AG10803 (cell line): ENCODE measurements around the gene DNAJC1.
A peak's percentile ranks its signal among the peaks of the same experiment; 100 is the strongest.
"Not testable (repeated sequence)": the region's sequence is repeated elsewhere in the genome, so short reads cannot be mapped to it uniquely, and the experiment has no call there.

ENCODE experiments used
- DNase-seq: peaks from one replicate; pipeline ENCODE4 v3.0.0; 2010; ENCODE audit warnings: low read depth
- H3K4me3 ChIP-seq: 2 replicates; pipeline ENCODE4 v1.5.1; 2011; ENCODE audit warnings: mild to moderate bottlenecking, low read length, control low read depth
- CTCF ChIP-seq: conservative IDR thresholded peaks from 2 replicates; pipeline ENCODE4 v1.5.1; 2011; ENCODE audit warnings: mild to moderate bottlenecking, low read length, control low read depth, inconsistent platforms

DNAJC1 gene

GRCh38 chr10:22030421-22030820 is 26.9 kb upstream of the DNAJC1 start:
- no peak for DNase-seq
- no peak overlapping the region for H3K4me3 ChIP-seq
- TF ChIP-seq CTCF, result no peak

DNA sequence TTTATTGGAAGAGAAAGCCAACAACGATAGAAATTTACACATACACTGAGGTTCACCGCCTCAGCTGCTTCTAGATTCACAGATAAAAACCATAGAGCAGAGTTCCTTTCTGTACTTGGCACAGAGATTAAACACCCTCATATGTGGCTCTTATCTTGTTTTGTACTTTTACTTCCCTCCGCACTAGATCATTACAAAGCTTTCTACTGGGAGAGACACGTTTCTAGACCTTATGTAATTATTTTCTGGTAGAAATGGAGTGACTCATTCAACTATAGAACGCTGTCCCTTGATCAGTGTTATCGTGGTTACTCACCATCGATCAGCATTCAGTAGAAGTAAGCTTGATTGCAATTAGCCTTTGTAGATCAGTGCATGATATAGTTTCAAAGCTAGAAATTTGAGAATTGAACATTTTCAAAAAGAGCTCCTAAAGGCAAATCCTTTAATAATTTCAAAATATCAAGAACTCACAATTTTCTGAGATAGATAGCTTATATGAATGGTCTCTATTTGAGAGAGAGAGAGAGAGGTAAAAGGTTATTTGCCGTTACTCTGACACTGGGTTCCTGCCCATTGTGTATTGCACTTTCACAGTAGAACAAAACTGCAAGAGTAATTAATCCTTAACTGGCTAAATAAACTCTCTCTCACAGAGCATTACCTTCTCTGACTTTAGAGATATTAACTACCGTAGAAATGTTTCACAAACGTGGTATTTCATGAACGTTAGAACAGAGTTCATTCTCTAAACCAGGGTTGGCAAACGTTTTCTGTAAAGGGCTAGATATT is 26.1 kb upstream of the DNAJC1 start:
- H3K4me3 ChIP-seq, result no peak overlapping the region
- no peak for DNase-seq
- TF ChIP-seq CTCF, result no peak

DNA sequence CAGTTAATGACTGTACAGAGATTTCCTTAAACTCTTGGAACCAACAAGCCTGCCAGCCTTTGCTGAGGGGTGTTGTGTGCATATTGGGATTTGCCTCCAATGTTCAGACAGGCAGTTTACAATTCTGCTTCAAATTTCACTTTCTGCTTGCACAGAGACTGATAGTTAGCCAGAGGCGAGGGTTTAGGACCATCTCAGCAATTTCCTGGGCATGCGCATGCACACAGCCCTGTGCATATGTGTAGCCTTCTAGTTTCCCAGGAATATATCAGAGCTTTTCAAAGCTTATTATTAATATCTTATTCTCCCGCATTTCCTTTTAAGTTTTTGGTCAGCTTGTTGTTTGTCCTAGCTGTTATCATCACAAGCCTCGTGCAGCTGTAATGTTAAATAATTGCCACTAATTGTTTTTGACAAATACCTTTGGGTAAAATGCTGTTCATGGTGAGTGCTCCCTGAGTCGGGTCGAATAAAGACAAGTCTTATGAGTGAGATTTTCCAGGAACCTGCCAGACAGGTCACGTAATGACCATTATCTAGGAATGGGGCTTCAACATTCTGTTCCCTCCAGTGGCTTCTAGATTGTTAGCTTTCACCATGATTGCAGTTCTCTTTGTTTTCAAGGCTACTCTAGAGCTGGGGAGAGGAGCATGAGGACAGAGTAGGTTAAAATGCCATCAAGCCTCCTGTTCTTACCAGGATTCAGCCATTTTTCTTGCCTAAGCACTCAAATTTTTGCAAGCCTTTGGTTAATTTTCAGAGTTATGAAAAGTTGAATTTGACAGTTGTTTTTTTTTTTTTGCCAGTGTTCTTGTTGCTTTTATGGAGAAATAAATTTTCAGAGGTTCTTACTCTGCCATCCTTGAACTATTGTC is 24.1 kb upstream of the DNAJC1 start:
- DNase-seq, result no peak
- no peak overlapping the region for H3K4me3 ChIP-seq
- no peak for TF ChIP-seq CTCF

DNA sequence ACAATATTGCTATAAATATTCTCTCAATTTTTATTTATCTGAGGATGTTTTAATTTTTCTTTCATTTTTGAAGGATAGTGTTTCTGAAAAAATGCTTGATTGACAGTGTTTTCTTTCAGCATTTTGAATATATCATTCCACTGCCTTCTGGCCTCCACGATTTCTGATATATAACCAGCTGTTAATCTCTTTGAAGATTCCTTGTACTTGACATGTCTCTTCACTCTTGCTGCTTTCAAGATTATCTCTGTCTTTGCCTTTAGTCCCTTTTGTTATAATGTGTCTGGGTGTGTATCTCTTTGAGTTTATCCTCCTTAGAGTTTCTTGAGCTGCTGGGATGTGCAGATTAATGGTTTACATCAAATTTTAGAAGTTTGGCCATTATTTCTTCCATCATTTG is 22.8 kb upstream of the DNAJC1 start:
- H3K4me3 ChIP-seq, result no peak overlapping the region
- DNase-seq, result no peak
- no peak for TF ChIP-seq CTCF

DNA sequence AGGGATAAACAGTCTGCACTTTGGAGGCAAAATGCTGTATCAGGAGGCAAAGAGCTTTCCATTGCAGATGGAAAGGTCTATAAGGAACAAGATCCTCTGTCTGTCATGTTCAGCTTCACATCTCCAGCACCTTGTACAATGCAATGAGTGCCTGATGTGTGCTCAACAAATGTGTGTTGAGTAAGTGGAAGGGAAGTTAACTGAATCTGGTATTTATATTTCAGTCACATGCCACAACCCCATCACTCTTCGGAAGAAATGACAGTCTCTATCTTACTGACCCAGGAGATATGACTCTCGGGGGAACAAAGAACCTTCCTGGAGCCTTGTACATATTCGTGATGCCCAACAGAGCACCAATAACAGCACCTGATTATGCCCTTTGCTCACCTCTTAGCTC is 20.0 kb upstream of the DNAJC1 start:
- no peak overlapping the region for H3K4me3 ChIP-seq
- no peak for TF ChIP-seq CTCF
- DNase-seq, result no peak

DNA sequence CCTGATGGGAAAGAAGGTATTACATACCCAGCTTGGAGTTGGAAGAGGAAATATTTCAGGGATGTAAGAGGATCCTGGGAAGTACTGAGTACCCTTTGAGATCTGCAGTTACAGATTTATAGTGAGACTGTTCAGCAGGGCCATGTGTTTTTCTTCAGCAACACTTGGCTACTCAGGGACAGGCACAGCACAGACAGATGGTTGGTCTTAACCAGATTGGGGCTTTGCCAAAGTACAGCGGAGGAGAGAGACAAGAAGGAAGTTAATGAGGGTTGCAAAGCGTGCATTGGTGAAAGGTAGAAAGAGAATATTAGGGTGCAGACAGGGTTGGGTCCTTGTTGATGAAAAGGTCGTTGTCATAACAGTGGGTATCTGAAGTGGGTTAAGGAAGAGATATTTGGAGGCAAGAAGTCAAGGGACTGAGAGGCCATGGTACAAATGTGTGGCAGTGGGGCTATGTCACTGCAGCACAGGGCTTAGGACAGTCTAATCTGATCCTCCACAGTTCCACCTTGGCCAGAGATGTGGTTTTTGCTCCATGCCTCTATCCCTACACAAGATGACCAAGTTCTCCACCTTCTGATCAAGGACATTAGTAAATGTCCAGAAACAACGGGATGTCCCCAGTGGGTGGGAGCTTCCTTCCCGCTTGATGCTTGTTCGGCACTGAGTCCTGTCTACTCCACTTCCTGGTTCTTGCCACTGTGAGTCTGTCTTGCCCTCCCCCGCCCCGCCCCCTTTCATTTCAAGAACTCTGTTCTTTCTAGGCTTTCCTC is 18.9 kb upstream of the DNAJC1 start:
- TF ChIP-seq CTCF, result no peak
- DNase-seq, result peak; percentile 13
- H3K4me3 ChIP-seq, result no peak overlapping the region

DNA sequence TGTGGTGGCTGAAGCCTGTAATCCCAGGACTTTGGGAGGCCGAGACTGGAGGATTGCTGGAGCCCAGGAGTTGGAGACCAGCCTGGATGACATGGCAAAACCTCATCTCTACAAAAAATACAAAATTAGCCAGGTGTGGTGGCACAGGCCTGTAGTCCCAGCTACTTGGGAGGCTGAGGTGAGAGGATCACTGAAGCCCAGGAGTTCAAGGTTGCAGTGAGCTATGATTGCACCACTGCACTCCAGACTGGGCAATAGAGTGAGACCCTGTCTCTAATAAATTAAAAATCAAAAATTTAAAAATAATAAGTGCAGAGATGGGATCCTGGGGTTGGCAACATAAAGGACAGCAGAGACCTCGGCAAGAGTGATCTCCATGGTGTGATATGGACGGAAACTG is 17.6 kb upstream of the DNAJC1 start:
- DNase-seq, H3K4me3 ChIP-seq: not testable (repeated sequence)
